ENCODE data around the gene CREB3L2.
A peak's percentile ranks its signal among the peaks of the same experiment; 100 is the strongest.
"Not testable (repeated sequence)": the region's sequence is repeated elsewhere in the genome, so short reads cannot be mapped to it uniquely, and the experiment has no call there.

Gene CREB3L2

DNA sequence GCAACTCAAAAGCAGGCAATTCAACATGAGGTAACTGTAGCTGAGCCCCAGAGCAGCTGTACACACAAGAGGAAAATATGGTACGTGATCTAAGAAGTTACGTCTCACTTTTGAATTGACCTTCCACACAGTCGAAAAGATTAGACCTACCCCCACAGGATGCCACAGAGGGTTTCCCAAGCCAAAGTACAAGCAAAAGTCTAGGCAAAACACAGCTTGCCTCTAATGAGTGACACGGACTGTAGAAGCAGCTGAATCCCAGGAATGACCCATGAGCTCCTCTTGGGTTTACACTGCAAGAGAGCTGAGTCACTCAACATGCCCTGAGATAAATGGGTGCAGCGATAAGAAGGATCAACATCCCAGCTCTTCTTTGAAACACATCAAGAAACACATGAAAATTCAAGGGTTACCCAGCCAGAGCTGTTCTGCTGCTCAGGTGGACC, 9.8 kb downstream of the CREB3L2 start:
- H3K27ac ChIP-seq: peak overlapping the region in 16 of 21 experiments; percentile 8 to 80 (median 58)
- no peak overlapping the region for H3K4me3 ChIP-seq

DNA sequence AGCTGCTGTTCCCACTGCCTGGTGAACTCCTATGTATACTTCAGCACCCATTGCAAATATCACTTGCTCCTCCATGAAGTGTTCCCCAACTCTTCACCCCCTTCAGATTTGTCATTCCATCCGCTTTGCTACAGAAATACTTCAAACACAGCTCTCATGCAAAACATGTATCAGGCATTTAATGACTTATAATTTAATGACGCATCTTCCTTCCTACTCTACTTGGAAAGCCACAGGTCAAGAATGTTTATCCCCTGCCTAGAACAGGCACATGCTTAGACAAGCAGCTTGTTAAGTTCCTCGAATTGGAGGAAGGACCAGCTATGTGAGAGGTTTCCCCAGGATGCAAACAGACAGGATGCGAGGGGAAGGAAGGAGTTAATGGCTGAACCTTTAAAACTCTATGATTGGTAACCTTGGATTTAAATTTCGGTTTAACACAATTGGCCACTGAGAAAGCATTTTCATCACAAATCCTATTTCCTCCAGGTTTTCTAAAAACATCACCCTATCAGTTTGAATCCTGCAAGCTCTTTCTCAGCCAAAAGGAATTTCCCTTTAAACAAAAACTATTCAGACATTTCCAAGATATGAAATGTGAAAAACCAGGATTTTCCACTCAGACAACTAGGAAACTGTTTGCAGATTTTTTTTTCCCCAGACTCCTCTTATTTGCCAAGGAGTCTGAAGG, 11.5 kb downstream of the CREB3L2 start:
- no peak overlapping the region for H3K4me3 ChIP-seq
- peak overlapping the region in 14 of 21 experiments; percentile 2 to 80 (median 48) for H3K27ac ChIP-seq

DNA sequence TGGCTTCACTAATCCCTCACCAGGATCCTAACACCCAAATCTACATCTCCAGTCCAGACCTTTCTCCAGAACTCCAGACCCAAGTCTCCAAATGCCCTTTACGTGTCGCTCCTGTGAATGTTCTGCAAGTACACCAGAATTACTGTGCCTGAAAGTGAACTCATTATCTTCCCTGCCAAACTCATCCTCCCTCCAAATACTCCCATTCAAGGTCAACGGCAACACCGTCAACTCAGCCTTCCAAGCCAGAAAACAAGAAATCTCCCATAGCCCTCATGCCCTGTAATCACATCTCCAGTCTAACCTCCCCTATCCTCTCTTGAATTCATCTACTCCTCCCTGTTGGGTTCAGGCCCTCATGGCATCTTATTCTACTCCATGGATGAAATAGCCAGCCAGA, 12.3 kb downstream of the CREB3L2 start:
- Histone ChIP-seq H3K27ac (peak overlapping the region in 4 of 21 experiments; percentile 5 to 76 (median 16)), H3K4me3 (no peak overlapping the region)

DNA sequence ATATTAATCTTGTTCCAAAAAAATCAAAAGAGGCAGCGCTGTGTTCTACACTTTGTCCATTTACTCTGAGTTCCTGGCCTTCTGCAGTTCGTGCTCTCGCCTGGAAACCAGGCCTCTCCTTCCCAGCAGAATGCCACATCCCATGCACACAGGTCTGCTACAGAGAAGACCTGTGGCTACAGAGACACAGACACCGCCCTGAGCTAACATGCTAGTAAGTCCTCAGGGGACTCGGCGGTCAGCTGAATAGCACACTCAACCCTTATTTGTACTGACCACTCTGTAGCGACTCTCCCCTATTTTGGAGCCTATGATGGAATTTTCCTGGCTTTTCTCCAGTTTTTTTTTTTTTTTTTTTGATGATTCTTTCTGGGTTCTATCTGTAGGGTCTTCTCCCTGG, 12.8 kb downstream of the CREB3L2 start:
- Histone ChIP-seq H3K27ac (peak overlapping the region in 3 of 21 experiments; percentile 0 to 76 (median 37)), H3K4me3 (no peak overlapping the region)

DNA sequence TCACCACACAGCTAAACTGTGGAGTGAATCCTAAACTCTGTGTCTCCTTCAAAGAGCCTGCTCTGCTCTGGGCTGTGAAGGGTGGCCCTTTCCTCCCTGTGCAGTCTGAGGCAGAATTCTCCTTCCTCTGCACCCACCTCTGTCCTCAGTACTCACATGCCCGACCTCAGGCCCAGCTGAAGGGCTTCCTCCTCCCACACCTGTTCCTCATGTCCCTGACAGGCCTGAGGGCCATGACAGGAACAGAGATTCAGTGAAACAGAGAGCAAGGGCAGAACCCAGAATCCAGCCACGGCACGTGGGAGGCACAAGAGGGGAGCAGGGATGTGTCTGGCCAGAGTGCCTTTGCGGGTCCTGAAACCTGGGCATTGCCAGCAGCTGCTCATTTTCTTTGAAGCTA, 13.9 kb downstream of the CREB3L2 start:
- peak overlapping the region in 7 of 21 experiments; percentile 2 to 66 (median 19) for H3K27ac ChIP-seq

DNA sequence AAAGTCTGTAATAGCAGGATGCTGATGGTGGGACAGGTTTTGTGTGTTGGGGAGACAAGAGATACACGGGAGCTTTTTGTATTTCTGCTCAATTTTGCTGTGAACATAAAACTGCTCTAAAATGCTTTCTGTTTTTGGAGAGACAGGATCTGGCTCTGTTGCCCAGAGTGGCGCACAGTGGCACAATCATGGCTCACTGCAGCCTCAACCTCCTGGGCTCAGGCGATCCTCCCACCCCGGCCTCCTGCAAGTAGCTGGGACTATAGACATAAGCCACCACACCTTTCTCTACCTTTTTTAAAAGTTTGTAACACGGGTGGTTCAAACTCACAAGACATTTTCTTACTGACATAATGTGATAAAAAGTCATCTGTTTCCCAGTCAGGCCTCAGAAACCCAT, 14.3 kb downstream of the CREB3L2 start:
- Histone ChIP-seq H3K4me3 (no peak overlapping the region), H3K27ac (peak overlapping the region in 7 of 21 experiments; percentile 2 to 66 (median 19))

More for the DNA sequence above, 13.9 kb downstream of the CREB3L2 start:
- H3K4me3 ChIP-seq: no peak overlapping the region

DNA sequence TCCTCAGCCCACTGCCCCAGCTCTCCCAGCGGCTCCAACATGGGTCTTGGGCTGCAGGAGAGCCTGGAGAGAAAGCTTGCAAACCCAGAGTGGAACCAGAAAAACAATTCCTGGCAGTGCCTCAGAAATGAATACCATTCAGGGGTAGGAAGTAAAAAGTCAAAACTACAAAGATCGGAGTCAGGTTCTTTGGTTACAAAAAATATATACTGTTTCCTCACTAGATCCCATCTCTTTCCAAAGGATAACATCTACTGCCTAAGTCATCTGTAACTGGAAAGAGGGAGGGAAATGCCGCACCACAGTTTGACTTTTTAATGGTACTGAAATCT, 14.9 kb downstream of the CREB3L2 start:
- H3K4me3 ChIP-seq: no peak overlapping the region

DNA sequence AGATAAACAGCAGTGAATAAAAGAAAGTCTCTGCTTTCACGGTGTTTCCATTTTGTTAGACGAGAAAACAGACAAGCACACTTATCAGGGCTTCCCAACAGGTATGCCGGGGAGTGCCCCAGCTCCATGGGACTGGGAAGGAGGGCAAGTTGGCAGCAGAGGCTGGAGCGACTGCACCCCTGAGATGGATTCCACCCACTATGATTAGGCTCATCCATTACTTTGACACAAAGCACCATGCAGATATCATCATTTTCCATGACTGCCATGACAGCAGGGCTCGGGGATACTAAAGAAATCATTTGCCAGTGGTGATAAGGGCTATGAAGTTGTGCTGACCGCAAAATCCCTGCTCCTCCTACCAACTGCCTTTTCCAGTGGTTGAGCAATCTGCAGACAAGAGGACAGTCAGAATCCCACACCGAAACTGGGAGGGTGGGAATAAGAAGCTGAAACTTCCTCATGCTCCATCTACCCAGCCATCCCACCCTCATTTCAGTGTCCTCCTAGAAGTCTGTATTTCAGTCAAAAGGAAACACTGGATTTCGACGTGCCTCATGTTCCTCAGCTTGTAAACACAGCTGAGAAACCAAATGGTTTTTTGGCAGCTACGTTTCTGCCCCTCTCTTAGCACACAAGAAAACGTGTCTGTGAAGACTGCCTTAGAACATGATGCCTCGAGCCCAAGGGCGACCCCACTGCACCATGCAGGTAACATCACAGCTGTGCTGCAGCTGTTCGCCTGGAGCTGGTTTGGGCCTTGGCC, 15.5 kb downstream of the CREB3L2 start:
- Histone ChIP-seq H3K4me3 (no peak overlapping the region), H3K27ac (peak overlapping the region in 13 of 21 experiments; percentile 5 to 79 (median 37))

More for the DNA sequence above, 14.9 kb downstream of the CREB3L2 start:
- peak overlapping the region in 11 of 21 experiments; percentile 5 to 79 (median 37) for H3K27ac ChIP-seq

DNA sequence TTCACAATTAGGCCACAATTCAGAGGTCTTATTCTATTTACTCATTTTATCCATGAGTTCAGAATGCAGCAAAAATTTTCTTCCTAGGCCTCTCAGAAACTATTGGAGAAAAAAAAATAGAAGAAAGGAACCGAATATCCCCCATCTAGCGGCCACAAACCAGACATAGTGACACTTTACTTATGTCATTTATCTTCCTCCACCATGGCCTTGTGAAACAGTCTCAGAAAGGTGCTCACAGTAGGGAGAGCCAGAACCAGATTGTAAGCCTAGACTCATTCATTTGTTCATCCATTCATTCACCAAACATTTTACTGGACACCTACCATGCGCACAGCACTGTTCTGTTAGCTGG, 16.0 kb downstream of the CREB3L2 start:
- Histone ChIP-seq H3K4me3 (no peak overlapping the region), H3K27ac (peak overlapping the region in 8 of 21 experiments; percentile 9 to 72 (median 42))

DNA sequence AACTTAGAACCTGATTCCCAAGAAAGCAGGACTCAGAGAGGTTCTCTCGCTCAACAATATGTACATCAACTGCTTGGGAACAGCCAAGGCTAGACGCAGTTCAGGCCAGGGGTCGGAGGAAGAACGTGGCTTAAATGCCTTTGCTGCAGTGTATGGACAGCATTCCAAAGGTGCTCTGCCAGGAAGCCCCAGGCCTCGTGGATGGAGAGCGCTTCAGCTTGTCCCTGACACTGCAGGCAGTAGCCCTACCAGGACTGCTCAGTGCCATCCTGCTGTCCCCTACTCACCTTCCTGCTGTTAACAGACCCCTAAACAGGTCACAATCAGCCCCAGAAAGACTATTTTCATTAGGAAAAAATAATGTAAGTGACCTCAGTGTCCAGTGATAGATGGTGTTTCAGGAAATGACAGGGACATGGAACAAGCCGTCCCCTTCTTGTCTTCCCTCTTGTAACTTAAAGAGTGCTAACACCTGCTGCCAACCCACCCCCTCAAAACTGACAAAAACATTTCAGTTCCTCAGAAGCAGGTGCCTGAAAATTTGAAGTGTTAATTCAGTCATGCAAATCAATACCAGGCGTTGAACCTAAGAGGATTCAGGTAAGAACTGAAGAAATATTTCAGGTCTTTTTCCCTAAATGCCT, 16.5 kb downstream of the CREB3L2 start:
- H3K4me3 ChIP-seq: no peak overlapping the region
- peak overlapping the region in 4 of 21 experiments; percentile 9 to 72 (median 21) for H3K27ac ChIP-seq

DNA sequence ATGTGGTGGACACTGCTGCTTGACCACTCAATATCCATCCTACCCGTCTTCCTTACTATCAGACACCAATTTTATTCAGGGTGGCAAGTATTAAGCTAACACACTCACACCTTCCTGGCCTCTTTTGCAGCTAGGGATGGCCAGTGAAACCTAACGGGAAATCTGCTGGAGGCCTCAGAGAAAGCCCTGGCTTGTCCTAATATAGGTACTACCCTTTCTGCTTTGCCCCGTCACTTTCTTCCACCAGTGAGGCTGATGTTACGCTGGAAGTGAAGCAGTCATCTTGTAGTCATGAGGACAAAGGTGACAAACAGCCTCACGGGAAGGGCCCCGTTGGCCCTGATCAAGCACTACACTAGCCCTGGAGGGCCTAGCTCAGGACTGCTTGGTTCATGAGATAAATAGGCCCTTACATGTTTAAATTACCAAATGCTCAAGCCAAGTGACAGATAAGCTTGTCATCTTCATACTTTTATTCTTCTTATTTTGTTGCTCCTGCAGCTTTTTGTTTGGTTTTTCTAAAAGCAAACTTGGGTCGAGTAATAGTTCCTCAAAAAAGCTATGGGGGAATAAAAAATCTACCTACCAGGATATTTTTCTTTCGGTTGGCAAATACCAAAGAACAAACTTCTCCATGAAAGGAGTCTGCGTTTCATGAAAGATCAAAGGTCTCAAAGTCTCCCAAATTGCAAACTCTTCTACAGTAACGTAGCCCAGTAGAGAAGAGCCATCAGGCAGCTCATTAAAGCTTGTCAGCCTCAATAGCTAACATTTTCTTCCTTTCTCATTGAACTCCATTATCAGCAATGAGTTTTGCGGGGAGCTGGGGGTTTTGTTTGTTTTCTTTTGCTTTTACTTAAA, 17.5 kb downstream of the CREB3L2 start:
- Histone ChIP-seq H3K4me3 (no peak overlapping the region), H3K27ac (peak overlapping the region in 5 of 21 experiments; percentile 2 to 72 (median 12))

DNA sequence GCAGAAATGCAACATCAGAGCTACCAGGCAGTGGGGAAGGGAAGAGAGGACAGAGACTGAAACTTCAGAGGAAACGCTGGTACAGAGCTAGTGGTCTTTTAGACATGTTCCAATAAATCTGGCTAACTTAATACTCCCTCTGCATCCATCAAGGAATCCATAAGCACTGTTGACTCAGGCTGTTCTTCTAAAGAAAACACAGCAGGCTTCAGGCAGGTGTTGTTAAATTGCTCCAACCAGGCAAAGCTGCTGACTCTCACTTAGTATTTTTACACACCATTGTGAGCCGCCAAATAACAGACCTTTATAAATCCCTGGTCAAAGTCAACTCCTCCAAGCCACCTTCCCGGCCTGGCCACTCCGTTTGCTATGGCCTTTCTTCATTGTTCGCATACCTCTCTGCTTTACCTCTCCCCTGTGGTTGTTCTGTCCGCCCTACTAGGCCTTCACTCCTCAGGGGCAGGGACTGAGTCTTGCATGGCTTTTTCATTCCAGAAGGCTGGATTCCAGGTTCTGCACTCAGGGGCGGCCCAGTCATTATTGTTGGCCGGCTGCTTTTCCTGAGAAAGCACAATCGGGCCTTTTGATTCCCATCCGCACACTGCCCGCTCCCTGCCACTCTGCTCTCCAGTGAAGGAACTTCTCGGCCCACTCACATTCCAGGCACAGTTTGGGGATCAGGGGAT, 18.4 kb downstream of the CREB3L2 start:
- Histone ChIP-seq H3K4me3 (no peak overlapping the region), H3K27ac (peak overlapping the region in 4 of 21 experiments; percentile 2 to 32 (median 9))

DNA sequence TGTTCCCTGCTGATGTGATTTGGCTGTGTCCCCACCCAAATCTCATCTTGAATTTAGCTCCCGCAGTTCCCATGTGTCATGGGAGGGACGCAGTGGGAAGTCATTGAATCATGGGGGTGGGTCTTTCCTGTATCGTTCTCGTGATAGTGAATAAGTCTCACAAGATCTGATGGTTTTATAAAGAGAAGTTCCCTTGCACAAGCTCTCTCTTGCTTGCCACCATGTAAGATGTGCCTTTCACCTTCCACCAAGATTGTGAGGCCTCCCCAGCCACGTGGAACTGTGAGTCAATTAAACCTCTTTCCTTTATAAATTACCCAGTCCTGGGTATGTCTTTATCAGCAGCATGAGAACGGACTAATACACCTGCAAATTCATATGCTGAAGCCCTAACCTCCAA, 19.5 kb downstream of the CREB3L2 start:
- H3K27ac ChIP-seq: peak overlapping the region in 1 of 21 experiments; percentile 22

DNA sequence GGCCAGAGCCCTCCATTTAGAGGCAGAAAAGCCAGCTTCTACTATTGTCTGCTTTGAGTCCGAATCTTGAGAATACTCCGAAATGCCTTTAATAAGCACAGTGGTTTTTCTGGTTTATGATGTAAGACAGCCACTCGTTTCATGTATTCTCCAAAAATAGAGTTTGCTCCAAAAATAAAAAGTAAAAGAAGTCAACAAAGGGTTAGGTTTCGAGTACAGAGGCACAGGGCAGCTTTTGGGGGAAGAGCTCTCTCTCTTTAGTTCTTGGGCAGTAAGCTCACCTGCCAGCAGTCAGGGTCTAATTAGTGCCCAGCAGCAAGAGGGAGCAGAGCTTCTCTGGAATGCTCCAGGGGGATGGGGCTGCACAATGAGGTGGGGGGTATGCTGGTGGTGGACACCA, 20.2 kb downstream of the CREB3L2 start:
- Histone ChIP-seq H3K27ac (peak overlapping the region in 9 of 21 experiments; percentile 3 to 67 (median 22)), H3K4me3 (no peak overlapping the region)

More for the DNA sequence above, 19.5 kb downstream of the CREB3L2 start:
- H3K4me3 ChIP-seq: not testable (repeated sequence)

DNA sequence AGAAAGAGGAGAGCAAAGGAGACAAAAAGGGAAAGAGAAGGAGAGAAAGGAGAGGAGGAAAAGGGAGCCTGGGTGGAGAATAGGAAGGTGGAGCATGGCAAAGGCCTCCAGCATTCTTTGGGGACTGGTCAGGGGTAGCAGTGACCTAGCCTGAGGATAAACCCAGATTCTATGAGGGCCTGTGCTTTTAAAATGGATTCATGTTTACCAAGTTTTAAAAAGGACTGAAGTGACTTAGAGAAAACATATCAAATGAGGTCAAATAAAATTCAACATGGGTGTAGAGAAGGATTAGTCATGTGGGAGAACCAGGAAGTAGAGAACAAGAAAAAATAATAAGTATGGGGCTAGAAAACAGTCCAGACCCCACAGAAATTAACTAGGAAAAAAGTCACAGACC, 20.7 kb downstream of the CREB3L2 start:
- peak overlapping the region in 11 of 21 experiments; percentile 1 to 67 (median 22) for H3K27ac ChIP-seq
- no peak overlapping the region for H3K4me3 ChIP-seq

DNA sequence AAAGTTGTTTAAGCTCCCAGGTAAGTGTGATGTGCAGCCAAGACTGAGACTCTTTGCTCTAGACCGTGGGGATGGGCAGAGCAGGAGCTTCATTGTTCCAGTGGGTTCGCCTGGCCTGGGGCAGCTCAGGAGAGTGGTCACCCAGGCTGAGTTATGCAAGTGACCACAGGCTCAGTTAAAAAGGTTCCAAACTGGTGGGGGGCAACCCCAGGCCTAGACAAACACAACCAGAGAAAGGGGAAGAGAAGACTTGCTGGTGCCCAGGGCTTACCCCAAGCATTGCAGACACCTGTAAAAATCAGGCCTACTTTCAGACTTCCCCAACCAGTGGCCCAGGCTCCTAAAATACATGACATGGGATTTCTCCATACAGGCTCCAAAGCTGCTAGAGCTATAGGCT, 21.6 kb downstream of the CREB3L2 start:
- no peak overlapping the region for H3K4me3 ChIP-seq
- peak overlapping the region in 6 of 21 experiments; percentile 13 to 67 (median 42) for H3K27ac ChIP-seq

DNA sequence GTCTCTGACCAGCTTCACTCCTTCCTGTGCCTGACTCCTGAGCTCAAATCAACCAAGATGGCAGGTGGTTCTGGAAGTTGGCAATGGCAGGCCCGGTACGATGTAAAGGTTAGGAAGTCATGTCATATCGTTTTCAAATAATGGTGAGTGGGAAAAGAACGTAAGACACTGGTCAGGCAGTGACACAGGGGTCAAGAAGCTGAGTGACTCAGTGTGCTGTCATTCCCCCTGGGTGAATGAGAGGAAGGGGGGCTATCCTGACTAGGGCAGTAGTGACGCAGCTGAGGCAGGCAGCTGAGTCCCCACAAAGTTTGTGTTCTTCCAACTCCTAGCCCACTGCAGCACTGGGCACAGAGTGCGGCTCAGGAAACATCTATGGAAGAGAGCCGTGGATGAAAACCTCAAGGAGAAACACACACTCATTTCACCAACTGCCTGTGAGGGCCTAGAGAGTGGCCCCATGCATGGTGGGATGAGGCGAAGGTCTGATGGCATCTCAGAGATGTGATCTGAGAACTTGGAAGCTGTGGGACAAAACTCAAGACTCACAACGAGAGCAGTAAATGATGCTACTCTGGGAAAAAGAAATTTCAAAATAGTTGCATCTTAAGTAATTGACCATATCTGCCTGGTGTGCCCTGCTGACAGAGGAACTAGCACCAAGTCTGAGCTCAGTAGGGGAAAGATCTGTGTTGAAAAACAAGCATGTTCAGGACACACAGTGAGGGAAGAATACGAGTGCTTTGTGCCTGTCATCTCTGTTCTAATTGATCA, 23.2 kb downstream of the CREB3L2 start:
- H3K27ac ChIP-seq: peak overlapping the region in 11 of 21 experiments; percentile 15 to 73 (median 51)

DNA sequence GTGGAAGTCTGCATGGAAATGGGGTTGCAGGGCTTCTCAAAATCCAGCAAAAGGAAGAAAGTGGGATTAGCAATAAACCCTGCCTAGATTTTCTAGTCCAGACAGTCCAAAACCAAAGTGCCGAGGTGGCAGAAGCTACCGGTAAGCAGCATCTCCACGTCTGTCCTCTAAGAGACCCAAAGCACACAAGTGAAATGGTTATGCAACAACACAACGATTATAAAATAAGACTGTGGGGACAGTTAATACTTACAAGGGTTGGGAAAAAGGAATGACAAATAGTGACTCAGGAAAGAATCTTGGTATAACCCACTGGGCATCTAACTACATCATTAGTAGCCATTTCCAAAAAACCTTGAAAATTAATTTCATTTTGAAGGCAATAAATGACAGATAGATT, 24.7 kb downstream of the CREB3L2 start:
- no peak overlapping the region for H3K4me3 ChIP-seq
- peak overlapping the region in 8 of 21 experiments; percentile 2 to 73 (median 48) for H3K27ac ChIP-seq

More for the DNA sequence above, 23.2 kb downstream of the CREB3L2 start:
- no peak overlapping the region for H3K4me3 ChIP-seq

Measured in skin epidermis (tissue), 12 donors.